PFSK-1 (cell line): ENCODE results near the gene NECAB3.
A peak's percentile ranks its signal among the peaks of the same experiment; 100 is the strongest.

Source experiments
- FOXP2 ChIP-seq: optimal IDR thresholded peaks from 2 replicates; pipeline ENCODE3; 2011; ENCODE audit warnings: borderline replicate concordance, control low read depth, inconsistent platforms; ENCODE audit not compliant: insufficient read depth; ENCODE audit errors: extremely low read length, extremely low read depth
- POLR2AphosphoS5 ChIP-seq: IDR thresholded peaks from 2 replicates; pipeline ENCODE4 v1.6.1; 2012; ENCODE audit warnings: low read depth, mild to moderate bottlenecking, control low read depth, low read length, moderate library complexity
- REST ChIP-seq, 2 experiments: IDR thresholded peaks; 2 replicates each; pipeline versions ENCODE4 v1.6.1 to v1.8.0; 2011 to 2012; ENCODE audit warnings: low read depth in 2 of 2, low read length in 2 of 2, control low read depth in 1 of 2, inconsistent platforms in 1 of 2, mild to moderate bottlenecking in 1 of 2, moderate library complexity in 1 of 2; ENCODE audit not compliant: insufficient read depth in 1 of 2
- SIN3A ChIP-seq: IDR thresholded peaks from 2 replicates; pipeline ENCODE4 v1.6.1; 2012; ENCODE audit warnings: mild to moderate bottlenecking, low read length, moderate library complexity, borderline replicate concordance; ENCODE audit not compliant: insufficient read depth
- TAF1 ChIP-seq: IDR thresholded peaks from 2 replicates; pipeline ENCODE4 v1.6.1; 2012; ENCODE audit warnings: low read length, control low read depth, borderline replicate concordance; ENCODE audit not compliant: insufficient read depth

The NECAB3 gene

GRCh38 chr20:33650111-33650752 lies 24.0 kb downstream of the NECAB3 start:
- no peak for TF ChIP-seq REST (IDR thresholded peaks at IDR 0.05; ENCODE audit: insufficient read depth in 1 of 2, low read depth in 2 of 2, low read length in 2 of 2)
- no peak for TF ChIP-seq TAF1
- no peak for TF ChIP-seq SIN3A
- TF ChIP-seq POLR2AphosphoS5, result no peak
- TF ChIP-seq FOXP2, result no peak

- TF ChIP-seq TAF1, result no peak
- TF ChIP-seq POLR2AphosphoS5, result no peak
- no peak for TF ChIP-seq SIN3A
- TF ChIP-seq FOXP2, result no peak
- TF ChIP-seq REST (IDR thresholded peaks at IDR 0.05; ENCODE audit: insufficient read depth in 1 of 2, low read depth in 2 of 2, low read length in 2 of 2), result no peak
These were observed 25.0 kb downstream of the NECAB3 start for GRCh38 chr20:33649201-33649681.

- no peak for TF ChIP-seq TAF1
These were observed 25.7 kb downstream of the NECAB3 start for GRCh38 chr20:33648396-33649004.

- no peak for TF ChIP-seq TAF1
- no peak for TF ChIP-seq POLR2AphosphoS5
- no peak for TF ChIP-seq FOXP2
- TF ChIP-seq SIN3A, result no peak
- no peak for TF ChIP-seq REST (IDR thresholded peaks at IDR 0.05; ENCODE audit: insufficient read depth in 1 of 2, low read depth in 2 of 2, low read length in 2 of 2)
These were observed 26.4 kb downstream of the NECAB3 start for GRCh38 chr20:33647603-33648395.

GRCh38 chr20:33646959-33647602 lies 27.1 kb downstream of the NECAB3 start:
- peak; percentile 75 to 93 for TF ChIP-seq REST (IDR thresholded peaks at IDR 0.05; ENCODE audit: insufficient read depth in 1 of 2, low read depth in 2 of 2, low read length in 2 of 2)
